Measurements from ENCODE around the gene SPRR2F. TPM values are rescaled to one million over a fixed set of nuclear protein-coding genes. Genes with fewer than 3 reads are reported as not detected.

SPRR2F gene
- total and polyA plus RNA-seq, 2 donors (not counting 1 experiment from before 2014, with no cell fraction given): not detected

DNA sequence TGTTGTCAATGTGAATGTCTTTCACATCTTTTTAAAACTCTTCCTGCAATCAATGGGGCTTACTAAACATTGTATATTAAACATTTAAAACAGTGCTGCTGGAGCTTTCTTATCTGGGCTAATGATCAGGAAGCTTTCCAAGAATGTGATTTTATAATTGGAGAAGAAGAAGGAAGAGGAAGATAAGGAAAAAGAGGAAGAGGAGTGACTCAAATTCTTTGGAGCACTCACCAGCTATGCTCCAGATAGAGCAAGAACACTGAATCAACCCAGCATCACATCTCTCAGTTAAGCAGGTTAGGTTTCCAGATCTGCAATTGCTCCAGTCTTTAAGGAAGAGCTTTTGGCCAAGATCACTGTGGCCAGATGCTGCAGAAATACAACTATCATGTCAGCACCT lies 17.6 kb downstream of the SPRR2F start:
- ATAC-seq (ENCODE audit: low read depth): no peak
- Histone ChIP-seq H3K9ac (ENCODE audit: low read length) (no peak overlapping the region), H2AFZ (ENCODE audit: insufficient read depth, low read depth, low read length, poor library complexity, severe bottlenecking) (no peak overlapping the region), H3K4me2 (replicated peaks; ENCODE audit: low read depth, low read length, poor library complexity, severe bottlenecking) (no peak overlapping the region), H4K20me1 (ENCODE audit: control insufficient read depth, insufficient read depth, low read length, poor library complexity, severe bottlenecking) (no peaks in the 10 kb centered on the region), H3K27me3 (replicated peaks in 1 of 4; ENCODE audit: control extremely low read depth in 1 of 4, control insufficient read depth in 3 of 4, insufficient read depth in 4 of 4, low read length in 3 of 4) (peaks cover 0 to 2% (median 2%) of the 10 kb centered on the region in 4 experiments), H3K79me2 (ENCODE audit: control insufficient read depth, insufficient read depth, low read length) (no peaks in the 10 kb centered on the region), H3K27ac (ENCODE audit: low read length in 2 of 2) (no peak overlapping the region), H3K4me1 (ENCODE audit: control insufficient read depth in 2 of 2, insufficient read depth in 2 of 2, low read length in 2 of 2) (no peaks in the 10 kb centered on the region), H3K4me3 (ENCODE audit: control extremely low read depth in 1 of 5, extremely low read depth in 1 of 5, insufficient read depth in 1 of 5, low read depth in 2 of 5, low read length in 4 of 5) (no peak overlapping the region), H3K9me3 (ENCODE audit: control extremely low read depth in 1 of 3, control insufficient read depth in 2 of 3, insufficient read depth in 1 of 3, low read length in 2 of 3) (peaks cover 0 to 1% (median 0%) of the 10 kb centered on the region in 3 donors), H3K36me3 (replicated peaks in 1 of 2; ENCODE audit: control extremely low read depth in 1 of 2, control insufficient read depth in 1 of 2, extremely low read depth in 1 of 2, insufficient read depth in 2 of 2, low read length in 1 of 2) (no peaks in the 10 kb centered on the region)
- Mint-ChIP-seq H3K27ac (no peak overlapping the region), H3K27me3 (peaks cover 25% of the 10 kb centered on the region), H3K4me3 (no peak overlapping the region), H3K4me1 (no peaks in the 10 kb centered on the region), H3K9me3 (ENCODE audit: insufficient read depth) (no peaks in the 10 kb centered on the region)
- intact Hi-C loops (cut with micrococcal nuclease): no loop called here
- CTCF ChIA-PET: no interaction called here
- no peak for DNase-seq
- POLR2A ChIA-PET: no interaction called here
- no peak for TF ChIP-seq EZH2 (IDR thresholded peaks at IDR 0.05; ENCODE audit: borderline replicate concordance, insufficient read depth, low read depth, low read length, poor library complexity, severe bottlenecking)
- no peak for TF ChIP-seq CTCF (IDR thresholded peaks at IDR 0.05)

- TF ChIP-seq EZH2 (IDR thresholded peaks at IDR 0.05; ENCODE audit: borderline replicate concordance, insufficient read depth, low read depth, low read length, poor library complexity, severe bottlenecking) (no peak), CTCF (IDR thresholded peaks at IDR 0.05) (no peak)
- Mint-ChIP-seq H3K9me3 (ENCODE audit: insufficient read depth) (no peaks in the 10 kb centered on the region), H3K27me3 (peaks cover 22% of the 10 kb centered on the region), H3K4me3 (no peak within 1 kb of the TSS), H3K4me1 (no peaks in the 10 kb centered on the region), H3K27ac (no peak within 1 kb of the TSS)
- Histone ChIP-seq H3K4me3 (ENCODE audit: control extremely low read depth in 1 of 5, extremely low read depth in 1 of 5, insufficient read depth in 1 of 5, low read depth in 2 of 5, low read length in 4 of 5) (no peak within 1 kb of the TSS), H3K4me2 (replicated peaks; ENCODE audit: low read depth, low read length, poor library complexity, severe bottlenecking) (no peak within 1 kb of the TSS), H3K36me3 (replicated peaks in 1 of 2; ENCODE audit: control extremely low read depth in 1 of 2, control insufficient read depth in 1 of 2, extremely low read depth in 1 of 2, insufficient read depth in 2 of 2, low read length in 1 of 2) (no peaks in the 10 kb centered on the region), H3K9ac (ENCODE audit: low read length) (no peak within 1 kb of the TSS), H4K20me1 (ENCODE audit: control insufficient read depth, insufficient read depth, low read length, poor library complexity, severe bottlenecking) (no peaks in the 10 kb centered on the region), H2AFZ (ENCODE audit: insufficient read depth, low read depth, low read length, poor library complexity, severe bottlenecking) (no peak within 1 kb of the TSS), H3K27ac (ENCODE audit: low read length in 2 of 2) (no peak within 1 kb of the TSS), H3K79me2 (ENCODE audit: control insufficient read depth, insufficient read depth, low read length) (no peaks in the 10 kb centered on the region), H3K4me1 (ENCODE audit: control insufficient read depth in 2 of 2, insufficient read depth in 2 of 2, low read length in 2 of 2) (no peaks in the 10 kb centered on the region), H3K9me3 (ENCODE audit: control extremely low read depth in 1 of 3, control insufficient read depth in 2 of 3, insufficient read depth in 1 of 3, low read length in 2 of 3) (peaks cover 0 to 3% (median 0%) of the 10 kb centered on the region in 3 donors), H3K27me3 (replicated peaks in 1 of 4; ENCODE audit: control extremely low read depth in 1 of 4, control insufficient read depth in 3 of 4, insufficient read depth in 4 of 4, low read length in 3 of 4) (peaks cover 0 to 2% (median 1%) of the 10 kb centered on the region in 4 experiments)
- POLR2A ChIA-PET: no interaction called here
- ATAC-seq (ENCODE audit: low read depth): no peak
- CTCF ChIA-PET: no interaction called here
- intact Hi-C loops (cut with micrococcal nuclease): no loop called here
- DNase-seq: no peak
Observed at GRCh38 chr1:153094426-153094825, 18.9 kb downstream of the SPRR2F start, which contains the start of gene SPRR2E. TSS of gene SPRR2E (minus strand) at chr1:153094526. CDS start at chr1:153093751, 775 bp downstream.

All from B cell (primary cell).